GM15510 (cell line): Measurements from ENCODE around the gene ASTN1.

ENCODE experiments used
- POLR2A ChIP-seq: IDR thresholded peaks from 3 replicates; pipeline ENCODE4 v1.6.1; 2011; ENCODE audit warnings: borderline replicate concordance; ENCODE audit not compliant: insufficient read length; ENCODE audit errors: extremely low read depth

The ASTN1 gene

GRCh38 chr1:176837708-176838107, 326.8 kb downstream of the ASTN1 start:
- TF ChIP-seq POLR2A, result no peak

DNA sequence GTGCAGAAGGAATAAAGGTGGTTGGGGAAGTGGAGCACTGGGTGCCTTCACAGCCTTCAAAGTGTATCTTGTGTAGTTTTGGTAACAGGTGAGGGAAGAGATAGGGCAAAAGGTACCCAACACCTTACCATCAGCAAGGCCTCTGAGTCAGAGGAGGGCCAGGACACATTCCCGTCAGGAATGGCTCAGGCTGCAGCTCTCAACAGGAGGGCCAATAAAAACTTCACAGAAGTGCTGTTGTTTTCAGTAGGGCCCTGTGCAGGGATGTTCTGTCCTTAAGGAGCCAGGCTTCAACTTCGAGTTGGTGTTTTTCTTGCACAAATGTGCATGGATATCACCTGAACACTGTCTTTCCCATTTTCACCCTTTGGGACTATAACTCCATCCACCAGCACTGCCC, 333.4 kb downstream of the ASTN1 start:
- TF ChIP-seq POLR2A, result no peak

DNA sequence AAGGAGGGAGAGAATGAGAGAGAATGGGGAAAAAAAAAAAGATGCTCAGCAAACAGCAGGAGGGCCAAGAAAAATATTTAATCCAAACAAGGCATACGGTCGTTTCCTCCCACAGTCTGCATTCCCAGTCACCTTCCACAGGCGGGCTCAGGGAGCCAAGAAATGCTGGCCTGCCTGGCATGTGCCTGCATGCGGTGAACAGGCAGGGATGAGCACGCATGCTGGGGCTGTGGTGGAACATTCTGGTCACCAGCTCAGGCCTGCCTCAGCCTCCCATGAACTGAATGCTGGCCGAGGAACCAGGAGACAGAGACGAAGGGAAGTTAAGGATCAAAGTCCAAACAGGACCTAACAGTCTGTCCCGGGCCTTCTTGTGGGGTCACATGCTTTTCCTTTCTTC, 335.3 kb downstream of the ASTN1 start:
- TF ChIP-seq POLR2A, result no peak

DNA sequence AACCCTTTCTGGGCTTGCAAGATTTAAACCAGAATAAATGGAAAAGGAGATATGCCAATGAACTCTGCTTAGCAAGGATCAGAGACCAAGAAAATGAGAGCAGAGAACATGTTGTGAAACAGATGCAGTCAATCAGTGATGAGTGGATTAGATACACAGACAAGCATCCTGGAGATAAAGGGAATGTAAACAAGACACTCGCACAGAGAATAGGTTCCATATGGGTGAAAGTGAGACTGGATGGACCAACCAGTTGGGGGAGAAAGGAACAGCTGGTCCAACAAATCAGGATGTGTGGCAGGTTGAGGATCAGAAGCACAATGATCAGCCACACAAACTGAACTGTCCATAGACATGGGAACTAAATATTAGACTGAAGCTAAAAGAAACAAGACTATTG, 338.2 kb downstream of the ASTN1 start:
- no peak for TF ChIP-seq POLR2A

DNA sequence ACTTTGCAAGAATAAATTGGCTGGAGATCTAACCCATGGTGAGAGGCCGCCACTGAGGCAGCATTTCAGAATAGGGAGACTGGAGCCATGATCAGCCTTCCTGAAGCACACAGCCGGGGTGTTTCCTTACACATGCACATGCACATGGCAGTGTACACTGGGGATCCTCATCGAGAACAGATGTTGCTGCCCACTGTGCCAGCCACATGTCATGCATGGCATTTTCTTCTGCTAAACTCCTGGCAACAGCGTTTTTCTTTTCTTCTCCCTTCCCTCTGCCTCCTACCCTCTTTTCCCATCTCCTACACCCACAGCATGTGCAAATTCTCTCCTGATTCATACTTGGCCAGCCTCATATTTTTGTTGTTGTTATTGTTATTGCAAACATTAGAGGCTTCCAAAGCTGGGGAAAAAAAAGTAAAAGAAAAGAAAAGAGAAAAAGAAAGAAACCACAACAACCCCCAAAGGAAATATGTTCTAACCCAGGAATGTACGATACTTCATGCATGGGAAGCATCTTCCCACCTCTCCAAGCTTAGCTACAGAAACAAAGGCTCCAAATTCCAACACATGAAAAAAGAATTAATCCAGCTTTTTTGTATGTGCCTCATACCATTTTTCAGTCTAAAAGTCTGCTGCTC, 344.0 kb downstream of the ASTN1 start:
- TF ChIP-seq POLR2A, result no peak

- no peak for TF ChIP-seq POLR2A
Measured at GRCh38 chr1:176816232-176816631, 348.3 kb downstream of the ASTN1 start.

GRCh38 chr1:176815621-176816020, 348.9 kb downstream of the ASTN1 start:
- no peak for TF ChIP-seq POLR2A

GRCh38 chr1:176811511-176812288, 352.8 kb downstream of the ASTN1 start:
- no peak for TF ChIP-seq POLR2A

DNA sequence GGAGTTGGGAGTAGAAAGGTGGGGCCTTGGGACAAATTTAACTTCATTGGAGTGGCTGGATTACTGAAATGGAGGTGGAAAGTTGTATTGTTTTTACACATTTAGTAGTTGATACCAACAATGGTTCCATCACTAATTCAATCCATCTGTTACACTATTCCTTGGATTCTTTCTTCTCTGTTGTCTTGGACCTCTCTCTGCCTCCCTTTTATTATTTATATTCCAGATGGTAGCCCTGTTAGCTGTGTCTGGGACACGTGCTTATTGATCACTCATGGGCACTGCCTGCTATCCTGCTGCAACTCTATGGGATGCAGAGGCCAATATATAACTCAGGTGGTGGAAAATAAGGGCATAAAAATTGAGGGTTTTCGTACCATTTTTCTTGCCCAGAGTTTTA, 355.2 kb downstream of the ASTN1 start:
- TF ChIP-seq POLR2A, result no peak
